Stimulated activated memory B cell treated with anti-CD40 and anti-IgM and Interleukin-4, amounts not matched to agents 10 μg/mL and 1 μg/mL and 100 μg/mL, for 72 hours (primary cell): ENCODE measurements around the gene ADAMTS4.

ENCODE experiments used
- ATAC-seq: fragments of 150-1000 bp; cut with Tn5 transposase; 2 replicates; pipeline ENCODE4 v1.10.0; 2021
- H3K27ac Mint-ChIP-seq: one replicate; pipeline ENCODE4 v1.8.0; 2022; ENCODE audit warnings: mild to moderate bottlenecking, mixed read lengths
- H3K27me3 Mint-ChIP-seq: one replicate; pipeline ENCODE4 v1.8.0; 2022; ENCODE audit warnings: mixed read lengths
- H3K36me3 Mint-ChIP-seq: one replicate; pipeline ENCODE4 v1.8.0; 2022; ENCODE audit warnings: mixed read lengths
- H3K4me1 Mint-ChIP-seq: one replicate; pipeline ENCODE4 v1.8.0; 2022; ENCODE audit warnings: mixed read lengths
- H3K4me3 Mint-ChIP-seq: one replicate; pipeline ENCODE4 v1.8.0; 2022; ENCODE audit warnings: mild to moderate bottlenecking, moderate library complexity, mixed read lengths
- H3K9me3 Mint-ChIP-seq: one replicate; pipeline ENCODE4 v1.8.0; 2022; ENCODE audit warnings: mixed read lengths

Gene ADAMTS4

DNA sequence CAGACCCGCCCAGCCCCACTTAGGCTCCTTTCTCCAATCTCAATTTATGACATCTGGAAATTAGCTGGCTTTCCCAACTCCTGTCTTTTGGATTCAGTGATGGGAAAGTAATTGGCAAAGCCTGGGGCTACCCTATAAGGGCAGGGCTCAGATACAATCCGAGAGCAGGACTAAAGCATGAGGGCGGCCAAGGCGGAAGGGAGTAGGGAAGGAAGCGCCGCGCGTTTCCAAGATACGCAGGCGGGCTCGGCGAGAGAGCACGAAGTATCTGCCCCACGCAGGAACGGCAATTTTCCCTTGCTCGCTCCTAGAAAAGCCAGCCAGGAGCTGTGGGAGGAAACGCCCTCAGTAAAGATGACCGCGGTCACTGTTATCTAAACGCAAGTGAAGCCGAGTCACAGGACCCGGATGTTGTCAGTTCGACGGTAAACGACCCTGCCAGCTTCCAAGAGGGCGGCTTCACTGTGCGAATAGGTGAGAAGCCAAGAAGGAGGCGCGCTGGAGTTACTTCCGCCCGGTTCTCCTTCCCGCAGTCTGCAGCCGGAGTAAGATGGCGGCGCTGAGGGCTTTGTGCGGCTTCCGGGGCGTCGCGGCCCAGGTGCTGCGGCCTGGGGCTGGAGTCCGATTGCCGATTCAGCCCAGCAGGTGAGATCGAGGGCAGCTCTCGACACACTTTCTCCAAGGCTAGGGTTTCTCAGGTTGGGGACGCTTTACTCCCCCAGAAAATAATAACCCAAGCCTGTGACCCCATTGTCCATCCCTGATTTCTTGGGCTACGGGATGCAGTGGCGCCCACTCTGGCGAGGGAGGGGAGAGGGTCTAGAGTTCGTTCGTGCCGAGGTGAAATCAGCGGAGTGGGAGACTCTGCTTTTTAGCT lies 3.2 kb upstream of the ADAMTS4 start, which contains the start of gene NDUFS2:
Gene NDUFS2 (plus strand): TSS at position 532 of the 877 bp plus-strand sequence. CDS start 19 bp downstream, at position 551.
- peaks cover 37% of the 10 kb centered on the region for H3K4me1 Mint-ChIP-seq
- ATAC-seq, result peak; percentile 99
- H3K4me3 Mint-ChIP-seq, result peak within 1 kb of the TSS; percentile 95
- H3K27ac Mint-ChIP-seq, result peak within 1 kb of the TSS; percentile 96
- no peaks in the 10 kb centered on the region for H3K9me3 Mint-ChIP-seq
- peaks cover 26% of the 10 kb centered on the region for H3K36me3 Mint-ChIP-seq
- no peaks in the 10 kb centered on the region for H3K27me3 Mint-ChIP-seq

DNA sequence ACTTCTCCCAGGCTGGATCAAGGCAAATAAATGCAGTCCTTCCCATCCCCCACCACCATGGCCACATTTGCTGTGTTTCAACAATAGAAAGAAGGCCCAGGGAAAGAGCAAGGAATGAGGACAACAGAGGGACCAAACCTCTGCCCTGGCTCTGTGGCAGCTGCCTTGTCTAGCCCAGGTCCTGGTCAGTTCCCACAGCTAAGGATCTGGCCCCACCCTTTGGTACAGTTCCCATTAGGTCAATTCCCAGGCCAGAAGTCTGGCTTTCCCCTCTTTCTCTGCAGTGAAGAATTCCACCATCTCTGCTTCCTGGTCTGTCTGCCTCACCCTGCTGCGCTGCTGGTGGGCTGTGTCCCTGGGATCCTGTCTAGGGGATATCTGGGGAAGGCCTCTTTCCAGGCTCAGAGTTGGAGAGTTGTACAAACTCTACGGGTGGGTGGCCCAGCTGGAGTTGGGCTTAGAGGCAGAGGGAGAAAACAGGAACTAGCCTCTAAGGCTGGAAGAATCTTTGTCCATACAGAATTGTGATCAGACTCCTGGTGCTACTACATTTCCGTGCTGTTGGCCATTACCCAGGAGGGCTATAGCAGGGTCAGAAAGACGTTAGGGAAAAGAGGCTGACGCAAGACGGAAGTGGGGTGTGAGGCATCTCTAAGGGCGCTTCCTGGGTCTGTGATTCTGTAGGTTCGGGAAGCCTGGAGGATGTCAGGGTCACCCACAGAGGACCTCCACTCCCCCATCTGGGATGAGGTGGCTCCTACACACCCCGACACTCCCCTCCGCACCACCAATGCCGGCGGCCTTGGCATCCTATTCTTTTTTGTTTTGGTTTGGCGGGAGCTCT lies 2.4 kb upstream of the ADAMTS4 start:
- Mint-ChIP-seq H3K27ac (peak overlapping the region; percentile 96), H3K4me3 (peak overlapping the region; percentile 95), H3K27me3 (no peaks in the 10 kb centered on the region), H3K9me3 (no peaks in the 10 kb centered on the region), H3K4me1 (peaks cover 34% of the 10 kb centered on the region), H3K36me3 (peaks cover 20% of the 10 kb centered on the region)
- no peak for ATAC-seq

DNA sequence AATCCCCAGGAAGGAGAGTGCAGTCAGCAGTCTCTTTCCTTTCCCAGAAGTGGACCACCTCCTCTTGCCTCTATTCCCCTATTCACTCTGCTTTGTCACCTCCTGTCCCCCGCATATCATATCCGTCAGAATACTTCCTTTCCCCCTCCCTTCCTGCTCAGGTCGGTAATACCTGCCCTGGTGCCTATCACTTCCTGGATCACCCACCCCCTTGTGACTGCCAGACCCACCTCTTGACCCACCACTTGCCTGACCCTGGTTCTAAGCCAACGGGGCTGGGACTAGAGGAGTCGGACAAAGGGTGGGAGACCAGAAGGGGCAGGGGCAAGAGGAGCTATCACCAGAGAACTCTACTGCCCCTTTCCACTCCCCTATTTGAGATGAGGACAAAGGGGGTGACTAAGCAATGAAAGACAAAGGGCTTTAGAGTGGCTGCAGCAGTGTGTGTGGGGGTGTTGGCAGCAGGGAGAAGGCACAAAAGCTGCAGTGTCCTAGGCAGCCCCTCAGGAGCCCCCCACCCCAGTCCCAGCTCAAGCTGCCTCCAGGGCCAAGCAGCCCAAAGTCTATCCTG lies 1.7 kb upstream of the ADAMTS4 start:
- Mint-ChIP-seq H3K27ac (peak overlapping the region; percentile 96), H3K27me3 (no peaks in the 10 kb centered on the region), H3K4me1 (peaks cover 38% of the 10 kb centered on the region), H3K36me3 (peaks cover 15% of the 10 kb centered on the region), H3K4me3 (no peak overlapping the region), H3K9me3 (no peaks in the 10 kb centered on the region)
- no peak for ATAC-seq

GRCh38 chr1:161199506-161200139 lies 769 bp upstream of the ADAMTS4 start:
- no peak overlapping the region for H3K4me3 Mint-ChIP-seq
- peaks cover 41% of the 10 kb centered on the region for H3K4me1 Mint-ChIP-seq
- H3K27me3 Mint-ChIP-seq, result no peaks in the 10 kb centered on the region
- H3K9me3 Mint-ChIP-seq, result no peaks in the 10 kb centered on the region
- H3K27ac Mint-ChIP-seq, result peak overlapping the region; percentile 96
- peaks cover 8% of the 10 kb centered on the region for H3K36me3 Mint-ChIP-seq
- ATAC-seq, result no peak

DNA sequence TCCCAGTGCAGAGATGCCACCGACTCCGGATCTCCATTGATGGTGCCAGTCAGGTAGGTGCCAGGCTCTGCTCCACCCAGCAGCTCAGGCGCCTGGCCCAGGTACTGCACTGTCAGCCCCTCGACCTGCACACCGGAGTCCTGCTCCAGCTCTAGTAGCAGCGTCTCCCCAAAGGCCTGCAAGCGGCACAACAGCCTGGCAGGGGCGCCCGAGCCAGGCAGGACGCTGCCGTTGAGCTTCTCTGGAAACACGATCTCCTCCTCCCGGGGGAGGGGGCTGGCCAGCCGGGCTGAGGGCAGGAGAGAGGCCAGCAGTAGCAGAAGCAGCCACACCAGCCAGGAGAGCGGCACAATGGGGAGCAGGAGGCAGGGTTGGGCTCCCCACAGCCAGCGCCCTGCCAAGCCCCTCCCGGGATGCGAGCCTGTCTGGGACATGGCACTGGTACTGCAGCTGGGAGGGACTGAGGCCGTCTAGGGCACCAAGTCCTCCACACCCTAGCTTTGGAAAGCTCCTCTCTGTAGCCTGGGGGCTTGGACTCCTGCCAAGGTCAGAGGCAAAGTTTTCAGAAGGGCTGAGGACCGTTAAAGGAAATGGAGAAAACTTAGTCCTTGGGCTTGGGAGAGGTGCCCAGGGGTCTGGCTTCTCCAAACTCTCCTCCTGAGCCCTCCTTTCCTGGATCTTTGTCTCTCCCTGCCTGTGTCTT lies 509 bp downstream of the ADAMTS4 start:
- Mint-ChIP-seq H3K9me3 (no peaks in the 10 kb centered on the region), H3K27ac (no peak overlapping the region), H3K36me3 (no peaks in the 10 kb centered on the region), H3K27me3 (no peaks in the 10 kb centered on the region), H3K4me3 (no peak overlapping the region), H3K4me1 (peaks cover 30% of the 10 kb centered on the region)
- ATAC-seq, result no peak

GRCh38 chr1:161197560-161198193 lies 1.2 kb downstream of the ADAMTS4 start:
- no peak for ATAC-seq
- no peaks in the 10 kb centered on the region for H3K36me3 Mint-ChIP-seq
- H3K27me3 Mint-ChIP-seq, result no peaks in the 10 kb centered on the region
- peaks cover 36% of the 10 kb centered on the region for H3K4me1 Mint-ChIP-seq
- H3K9me3 Mint-ChIP-seq, result no peaks in the 10 kb centered on the region
- no peak overlapping the region for H3K4me3 Mint-ChIP-seq
- no peak overlapping the region for H3K27ac Mint-ChIP-seq

GRCh38 chr1:161196521-161197451 lies 2.1 kb downstream of the ADAMTS4 start:
- Mint-ChIP-seq H3K4me3 (no peak overlapping the region), H3K27me3 (no peaks in the 10 kb centered on the region), H3K27ac (peak overlapping the region; percentile 40), H3K36me3 (no peaks in the 10 kb centered on the region), H3K9me3 (no peaks in the 10 kb centered on the region), H3K4me1 (peaks cover 43% of the 10 kb centered on the region)
- ATAC-seq, result no peak

DNA sequence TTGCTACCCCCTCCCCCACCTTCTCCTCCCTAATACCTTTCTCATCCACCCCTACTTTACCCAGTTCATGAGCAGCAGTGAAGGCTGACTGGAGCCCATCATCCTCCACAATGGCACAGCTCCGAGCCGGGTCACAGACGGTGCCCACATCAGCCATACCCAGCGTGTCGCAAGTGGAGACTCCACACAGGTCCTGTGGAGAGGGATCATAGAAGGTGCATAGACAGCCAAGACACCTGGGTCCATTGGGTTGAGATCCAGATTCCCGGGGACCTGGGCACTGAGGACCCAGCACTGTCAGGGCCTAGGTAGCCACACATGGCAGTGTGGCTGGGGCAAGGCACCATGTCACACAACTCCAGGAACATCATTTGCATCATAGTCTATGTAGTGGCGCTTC lies 2.7 kb downstream of the ADAMTS4 start:
- no peak for ATAC-seq
- Mint-ChIP-seq H3K27me3 (no peaks in the 10 kb centered on the region), H3K36me3 (no peaks in the 10 kb centered on the region), H3K4me3 (no peak overlapping the region), H3K9me3 (no peaks in the 10 kb centered on the region), H3K27ac (peak overlapping the region; percentile 40), H3K4me1 (peaks cover 38% of the 10 kb centered on the region)

DNA sequence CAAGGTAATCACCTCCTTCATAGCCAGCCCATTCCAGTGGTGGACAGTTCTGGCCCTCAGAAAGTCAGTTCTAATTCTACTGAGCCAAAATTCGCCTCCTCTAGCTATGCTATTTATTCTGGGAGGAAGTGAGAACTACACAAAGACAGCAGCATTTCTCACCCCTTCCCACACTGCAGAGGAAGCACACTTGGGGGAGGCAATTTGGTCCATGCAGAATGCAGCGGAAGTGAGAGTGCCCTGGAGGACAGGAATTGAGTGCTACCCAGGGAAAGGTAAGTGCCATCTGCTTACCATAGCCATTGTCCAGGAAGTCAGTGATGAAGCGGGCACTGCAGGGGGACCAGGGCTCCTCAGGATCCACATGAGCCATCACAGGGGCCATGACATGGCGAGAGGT lies 3.7 kb downstream of the ADAMTS4 start:
- H3K9me3 Mint-ChIP-seq, result no peaks in the 10 kb centered on the region
- no peaks in the 10 kb centered on the region for H3K36me3 Mint-ChIP-seq
- H3K4me3 Mint-ChIP-seq, result no peak overlapping the region
- no peaks in the 10 kb centered on the region for H3K27me3 Mint-ChIP-seq
- peak overlapping the region; percentile 40 for H3K27ac Mint-ChIP-seq
- peaks cover 35% of the 10 kb centered on the region for H3K4me1 Mint-ChIP-seq
- ATAC-seq, result peak; percentile 78

DNA sequence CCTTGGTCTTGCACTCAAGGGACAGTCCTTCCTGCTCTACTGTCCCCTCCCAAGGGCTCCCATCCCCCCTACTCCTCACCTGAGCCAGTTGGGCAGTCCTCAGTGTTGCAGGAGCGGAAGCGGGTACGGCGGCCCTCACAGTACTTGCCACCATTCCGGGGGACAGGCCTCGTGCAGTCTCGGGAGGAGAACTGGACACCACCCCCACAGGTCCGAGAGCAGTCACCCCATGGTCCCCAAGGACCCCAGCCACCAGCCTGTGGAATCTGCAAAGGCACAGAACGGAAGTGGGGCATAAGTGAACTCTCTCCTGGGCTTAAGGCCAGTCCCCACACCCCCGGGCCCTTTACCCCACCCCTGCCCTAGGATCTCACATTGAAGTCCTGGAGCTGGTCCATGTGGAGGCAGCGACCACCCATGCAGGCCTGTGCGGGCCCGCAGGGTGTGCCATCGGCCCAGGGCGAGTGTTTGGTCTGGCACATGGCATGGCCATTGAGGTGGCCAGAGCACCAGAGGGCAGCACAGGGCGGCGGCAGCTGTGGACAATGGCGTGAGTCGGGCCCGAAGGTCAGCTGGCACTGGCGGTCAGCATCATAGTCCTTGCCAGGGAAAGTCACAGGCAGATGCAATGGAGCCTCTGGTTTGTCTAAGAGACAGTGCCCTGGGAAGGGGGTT lies 5.2 kb downstream of the ADAMTS4 start:
- no peaks in the 10 kb centered on the region for H3K27me3 Mint-ChIP-seq
- no peak overlapping the region for H3K4me3 Mint-ChIP-seq
- H3K27ac Mint-ChIP-seq, result no peak overlapping the region
- peaks cover 43% of the 10 kb centered on the region for H3K4me1 Mint-ChIP-seq
- no peaks in the 10 kb centered on the region for H3K36me3 Mint-ChIP-seq
- no peak for ATAC-seq
- H3K9me3 Mint-ChIP-seq, result no peaks in the 10 kb centered on the region

GRCh38 chr1:161192476-161193465 lies 6.1 kb downstream of the ADAMTS4 start:
- H3K27me3 Mint-ChIP-seq, result no peaks in the 10 kb centered on the region
- no peak overlapping the region for H3K4me3 Mint-ChIP-seq
- no peaks in the 10 kb centered on the region for H3K36me3 Mint-ChIP-seq
- peaks cover 50% of the 10 kb centered on the region for H3K4me1 Mint-ChIP-seq
- peak; percentile 82 for ATAC-seq
- no peaks in the 10 kb centered on the region for H3K9me3 Mint-ChIP-seq
- H3K27ac Mint-ChIP-seq, result peak overlapping the region; percentile 85

- no peaks in the 10 kb centered on the region for H3K9me3 Mint-ChIP-seq
- H3K4me1 Mint-ChIP-seq, result peaks cover 58% of the 10 kb centered on the region
- no peak overlapping the region for H3K4me3 Mint-ChIP-seq
- no peak for ATAC-seq
- H3K36me3 Mint-ChIP-seq, result no peaks in the 10 kb centered on the region
- peak overlapping the region; percentile 26 for H3K27ac Mint-ChIP-seq
- H3K27me3 Mint-ChIP-seq, result no peaks in the 10 kb centered on the region
Observed at GRCh38 chr1:161191971-161192370, 6.9 kb downstream of the ADAMTS4 start.
